Stimulated activated CD8-positive, alpha-beta memory T cell treated with anti-CD3 and anti-CD28 coated beads, Interleukin-15, amount 100 ng/mL, for 48 hours (primary cell): ENCODE data around the gene NAA10.

ENCODE experiments used
- DNase-seq, 2 donors: peaks; one replicate each; pipeline ENCODE4 v3.0.0-alpha.2; 2020; ENCODE audit warnings: low read depth in 2 of 2

Gene NAA10

DNA sequence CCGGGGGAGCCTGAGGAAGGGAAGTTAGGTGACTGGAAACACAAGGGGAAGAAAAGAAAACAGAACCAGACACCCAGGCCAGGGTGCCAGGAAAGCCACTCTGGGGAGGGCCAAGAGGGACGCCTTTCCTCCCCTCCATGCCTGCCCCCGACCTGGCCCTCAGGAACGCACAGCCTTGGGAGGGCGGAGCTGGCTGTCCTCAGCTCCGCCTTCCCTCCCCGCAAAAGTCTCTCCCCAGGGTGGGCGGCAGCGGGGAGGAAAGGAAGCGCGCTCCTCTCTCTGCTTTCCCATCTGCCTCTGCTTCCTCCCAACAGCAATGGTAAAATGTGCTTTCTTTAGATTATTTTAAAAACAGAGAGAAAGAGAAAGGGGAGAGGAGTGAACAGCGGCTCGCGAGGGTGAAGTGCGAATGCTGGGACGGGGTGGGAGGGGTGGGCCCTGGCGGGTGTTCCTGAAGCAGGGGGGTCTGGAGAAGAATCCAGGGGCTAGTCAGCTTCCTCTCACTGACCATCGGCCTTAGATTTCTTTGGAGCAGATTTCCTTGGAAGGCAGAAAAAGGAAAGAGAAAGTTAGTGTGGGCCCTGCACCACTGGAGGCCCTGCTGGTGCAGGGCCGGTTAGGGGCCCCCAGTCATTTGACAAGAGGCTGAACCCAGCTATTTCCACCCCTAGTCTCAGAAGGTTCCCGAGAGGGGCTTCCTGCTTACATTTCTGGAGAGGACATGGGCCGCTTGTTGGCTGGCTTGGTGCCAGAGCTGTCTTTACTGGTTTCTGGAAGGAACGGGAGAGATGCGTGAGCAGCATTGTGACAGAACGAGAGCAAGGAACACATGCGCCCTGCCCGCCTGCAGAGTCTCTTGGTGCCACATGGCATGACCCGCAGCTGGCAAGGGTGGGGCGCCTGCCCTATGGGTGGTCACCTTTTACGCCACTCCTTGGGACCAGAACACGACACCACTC, 14.3 kb upstream of the NAA10 start:
- DNase-seq: no peak

GRCh38 chrX:153948002-153948466, 13.2 kb upstream of the NAA10 start:
- DNase-seq: no peak

DNA sequence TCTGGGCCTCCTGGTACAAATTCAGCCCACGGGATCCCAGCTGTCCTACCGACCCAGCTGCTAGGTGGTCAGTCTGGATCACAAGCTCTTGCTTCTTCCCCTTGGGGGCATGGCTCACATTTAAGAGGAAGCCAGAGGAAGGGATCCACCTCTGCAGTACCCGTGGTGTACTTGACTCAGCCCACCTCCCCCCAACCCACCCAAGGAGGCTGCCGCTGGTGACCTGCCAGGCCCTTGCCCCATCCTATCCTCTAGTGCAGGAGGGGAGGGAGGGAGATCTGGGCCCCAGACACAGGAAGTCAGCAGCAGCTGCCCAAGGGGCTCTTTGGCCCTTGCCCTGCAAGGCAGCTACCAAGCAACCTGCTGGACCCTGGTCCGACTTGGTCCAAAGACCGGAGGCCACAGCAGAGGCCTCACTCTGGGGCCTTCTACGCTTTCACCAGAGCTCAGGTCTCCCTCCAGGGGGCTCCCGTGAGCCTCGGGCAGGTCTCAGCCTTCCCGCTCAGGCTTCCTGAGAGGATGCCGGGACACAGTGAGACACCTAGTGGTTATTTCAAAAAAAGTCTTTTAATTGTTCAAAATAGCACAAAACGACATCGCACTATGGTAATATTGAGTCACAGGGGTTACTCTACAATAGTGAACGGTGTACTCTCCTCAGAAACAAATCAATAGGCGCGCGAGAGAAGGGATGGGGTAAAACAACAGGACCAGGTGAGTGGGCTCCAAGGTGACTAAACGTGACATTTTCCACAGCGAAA, 12.4 kb upstream of the NAA10 start:
- peak in 1 of 2 donors; percentile 72 for DNase-seq

GRCh38 chrX:153945956-153946943, 11.4 kb upstream of the NAA10 start:
- DNase-seq: no peak

DNA sequence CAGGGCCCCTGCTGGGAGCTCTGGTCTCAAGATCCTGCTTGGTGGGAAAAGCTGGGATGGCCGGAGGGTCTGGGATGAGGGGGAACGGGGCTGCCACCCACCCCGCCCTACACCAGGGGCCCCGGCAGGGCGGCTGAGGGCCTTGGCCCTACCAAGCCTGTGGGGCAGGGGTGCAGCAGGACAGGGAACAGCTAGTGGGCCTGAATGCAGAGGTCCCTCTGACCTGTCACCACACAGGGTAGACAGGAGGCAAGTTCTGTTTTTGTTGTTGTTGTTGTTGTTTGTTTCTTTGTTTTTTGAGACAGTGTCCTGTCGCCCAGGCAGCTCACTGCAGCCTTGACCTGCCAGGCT, 9.9 kb upstream of the NAA10 start:
- DNase-seq: no peak

DNA sequence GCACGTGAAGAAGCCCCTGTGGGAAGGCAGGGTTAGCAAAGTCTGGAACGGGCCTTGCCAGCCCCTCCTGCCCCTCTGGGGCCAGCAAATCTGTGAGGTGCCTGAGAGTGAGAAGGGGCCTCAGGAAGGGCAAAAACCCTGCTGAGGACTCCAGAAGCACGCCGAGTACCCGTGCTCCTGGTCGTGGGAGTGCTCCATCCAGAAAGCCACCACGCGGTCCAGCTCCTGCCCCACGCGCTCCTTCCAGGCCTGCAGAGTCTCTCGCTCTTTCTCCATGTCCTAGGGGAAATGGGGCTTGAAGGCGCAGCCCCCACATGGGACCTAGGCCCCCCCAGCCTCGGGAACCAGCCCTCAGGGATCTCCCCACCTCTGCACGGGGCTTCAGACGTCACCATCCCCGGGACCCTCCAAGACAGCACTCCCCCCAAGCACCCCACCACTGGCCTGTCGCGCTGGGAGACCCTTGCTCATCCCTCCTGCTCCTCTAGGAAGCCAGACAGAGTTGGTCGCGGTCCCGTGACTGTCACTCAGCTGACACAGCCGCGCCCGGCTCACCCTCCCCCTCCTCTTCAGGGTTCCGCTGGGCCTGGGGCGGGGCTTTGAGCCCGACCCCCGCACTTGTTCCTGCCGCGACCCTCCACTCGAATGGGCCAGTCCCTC, 9.4 kb upstream of the NAA10 start, which contains the start of gene RENBP:
Gene RENBP (minus strand): TSS at position 504 of the 660 bp plus-strand sequence. CDS start 33 bp downstream, at position 471.
- DNase-seq: no peak

DNA sequence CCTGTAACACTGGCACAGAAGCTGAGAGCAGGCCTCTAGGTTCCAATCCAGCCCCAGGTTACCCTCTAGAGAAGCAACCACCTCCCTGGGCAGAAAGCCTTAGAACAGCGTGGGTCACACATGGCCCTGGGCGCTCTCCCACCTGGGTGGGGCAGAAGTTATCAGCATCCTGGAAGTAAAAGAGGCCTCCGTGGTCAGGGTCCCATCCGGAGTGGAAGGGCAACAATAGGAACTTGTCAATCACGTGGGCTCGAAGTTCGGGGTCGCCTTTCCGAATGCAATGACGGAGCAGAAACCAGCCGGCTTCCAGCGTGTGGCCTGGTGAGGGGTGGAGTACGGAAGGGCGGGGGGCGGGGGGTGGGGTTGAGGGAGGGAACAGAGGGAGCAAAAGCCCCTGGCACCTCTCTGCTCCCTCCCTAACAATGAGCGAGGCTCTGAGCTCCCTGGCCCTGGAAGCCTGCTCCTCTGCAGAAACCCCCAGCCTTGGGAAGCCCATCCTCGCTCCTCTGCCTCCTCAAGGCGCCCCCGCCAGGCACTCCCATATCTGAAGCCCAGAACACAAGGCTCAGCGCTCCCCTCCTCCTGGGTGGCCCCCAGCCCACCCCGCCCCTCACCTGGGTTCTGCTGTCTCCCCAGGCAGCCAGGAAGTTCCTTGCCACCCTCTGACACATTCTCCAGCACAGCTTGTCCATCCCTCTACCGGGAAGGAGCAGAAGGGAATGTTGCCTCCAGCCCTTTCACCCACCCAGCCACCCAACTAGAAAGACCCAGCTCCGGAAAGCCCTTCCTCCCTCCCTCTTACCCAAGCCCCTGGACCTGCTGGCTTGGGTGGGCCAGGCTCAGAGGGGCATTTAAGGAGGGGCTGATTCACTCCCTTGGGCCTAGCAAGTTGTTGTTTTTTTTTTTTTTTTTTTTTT, 6.8 kb upstream of the NAA10 start:
- DNase-seq: no peak

- no peak for DNase-seq
Observed at GRCh38 chrX:153939573-153939972, 4.7 kb upstream of the NAA10 start.

GRCh38 chrX:153938226-153938786, 3.5 kb upstream of the NAA10 start:
- no peak for DNase-seq

GRCh38 chrX:153937056-153937455, 2.2 kb upstream of the NAA10 start:
- no peak for DNase-seq

DNA sequence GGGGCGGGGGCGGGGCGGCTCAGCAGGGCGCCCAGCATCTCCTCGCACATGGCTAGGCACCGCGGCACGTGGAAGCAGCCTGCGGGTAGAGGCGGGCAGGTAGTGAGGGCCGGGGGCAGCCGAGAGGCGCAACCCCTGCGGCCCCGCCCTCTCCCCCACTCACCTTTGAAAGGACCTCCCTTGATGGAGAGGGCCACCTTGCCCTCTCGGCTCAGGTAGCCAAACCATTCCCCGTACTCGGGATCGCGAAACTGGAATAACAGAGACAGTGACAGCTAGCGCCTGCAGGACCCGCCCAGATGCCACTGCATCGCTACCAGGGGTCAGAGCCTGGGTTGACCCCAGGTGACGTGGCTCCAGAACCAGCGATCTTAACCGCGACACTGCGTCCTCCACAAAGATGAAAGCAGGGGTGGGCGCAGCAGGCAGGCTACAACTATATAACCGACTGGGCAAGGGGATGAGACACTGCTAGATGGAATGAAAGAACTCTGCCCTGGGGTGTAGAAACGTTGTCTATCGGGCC, 552 bp upstream of the NAA10 start:
- DNase-seq: no peak

DNA sequence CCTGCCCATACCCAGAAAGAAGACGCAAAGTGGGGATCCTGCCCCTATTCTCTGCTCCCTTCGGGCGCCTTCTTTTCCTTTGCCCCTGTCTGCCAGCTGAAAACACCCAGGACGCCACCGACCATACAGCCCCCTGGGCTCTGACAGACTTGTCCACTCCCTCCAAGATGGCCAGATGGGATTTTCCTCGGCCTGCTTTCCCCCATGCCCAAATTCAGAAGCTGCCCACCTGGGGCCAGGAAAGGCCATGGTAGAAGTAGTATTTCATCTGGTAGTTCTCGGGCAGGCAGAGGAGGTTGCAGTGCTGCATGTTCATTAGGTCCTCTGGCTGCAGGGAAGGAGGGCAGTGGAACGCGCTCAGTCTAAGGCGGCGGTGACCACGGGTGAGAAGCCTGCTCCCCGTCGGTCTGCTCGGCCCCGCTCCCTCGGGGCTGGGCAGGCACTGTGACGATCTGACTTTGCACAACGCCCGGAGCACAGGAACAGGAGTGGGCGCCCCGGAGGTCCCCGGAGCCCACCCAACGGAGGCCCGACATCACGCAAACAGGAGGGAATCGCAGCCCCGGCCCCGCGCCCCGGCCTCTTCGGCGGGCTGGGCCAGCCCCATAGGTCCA, 582 bp downstream of the NAA10 start:
- no peak for DNase-seq

GRCh38 chrX:153933748-153934147, 1.1 kb downstream of the NAA10 start:
- DNase-seq: no peak

- DNase-seq: no peak
Observed at GRCh38 chrX:153932220-153932915, 2.5 kb downstream of the NAA10 start.

GRCh38 chrX:153931748-153932147, 3.1 kb downstream of the NAA10 start:
- no peak for DNase-seq

- DNase-seq: no peak
Observed at GRCh38 chrX:153931151-153931550, 3.7 kb downstream of the NAA10 start.

GRCh38 chrX:153930011-153930910, 4.6 kb downstream of the NAA10 start:
- no peak for DNase-seq
